Vagina (tissue), 2 donors: ENCODE data around the gene ARHGAP33.

Source experiments
- CTCF ChIP-seq, 3 experiments: fragments of 450-650 bp in 2 of 3; fragments of 200-600 bp in 1 of 3; sonication (generic) in 1 of 3; IDR thresholded peaks; one replicate each; pipeline ENCODE4 v1.5.1; 2017 to 2019; ENCODE audit warnings: antibody characterized with exemption in 3 of 3, mild to moderate bottlenecking in 2 of 3, moderate library complexity in 2 of 3
- POLR2A ChIP-seq, 2 donors: fragments of 450-650 bp; IDR thresholded peaks; one replicate each; pipeline ENCODE4 v1.6.1; 2017; ENCODE audit warnings: antibody characterized with exemption in 2 of 2, mild to moderate bottlenecking in 2 of 2, moderate library complexity in 2 of 2
- POLR2AphosphoS5 ChIP-seq, 2 donors: sonication (generic); formaldehyde crosslinking; IDR thresholded peaks; one replicate each; pipeline ENCODE4 v1.9.0; 2017; ENCODE audit warnings: antibody characterized with exemption in 2 of 2, mild to moderate bottlenecking in 2 of 2, low read depth in 1 of 2; ENCODE audit not compliant: insufficient read depth in 1 of 2

GRCh38 chr19:35780058-35780457 lies 4.7 kb downstream of the ARHGAP33 start:
- TF ChIP-seq CTCF (IDR thresholded peaks at IDR 0.05) (no peak), POLR2A (IDR thresholded peaks at IDR 0.05) (no peak), POLR2AphosphoS5 (IDR thresholded peaks at IDR 0.05; ENCODE audit: insufficient read depth in 1 of 2, low read depth in 1 of 2) (no peak)
